NCI-H1694 treated with DMSO at 0.1 percent for 48 hours (cell line): ENCODE measurements around the gene ATG4C.
"Not testable (repeated sequence)": the region's sequence is repeated elsewhere in the genome, so short reads cannot be mapped to it uniquely, and the experiment has no call there.

Experiments
- DNase-seq: peaks from one replicate; lab custom pipeline; 2025; lab: John Stamatoyannopoulos, UW

The ATG4C gene

GRCh38 chr1:62783736-62784508, at the start of gene ATG4C:
ATG4C (plus strand) TSS chr1:62784132; CDS start chr1:62803787, 19,655 bp downstream.
- DNase-seq: peak; percentile 97

- no peak for DNase-seq
Observed at GRCh38 chr1:62735491-62736171, 48.3 kb upstream of the ATG4C start.

GRCh38 chr1:62740701-62741100, 43.2 kb upstream of the ATG4C start:
- not testable (repeated sequence) for DNase-seq

GRCh38 chr1:62744611-62745577, 39.0 kb upstream of the ATG4C start:
- no peak for DNase-seq

GRCh38 chr1:62746086-62746808, 37.7 kb upstream of the ATG4C start:
- peak; percentile 87 for DNase-seq

- DNase-seq: no peak
Observed at GRCh38 chr1:62746809-62747138, 37.2 kb upstream of the ATG4C start.

GRCh38 chr1:62753031-62753965, 30.6 kb upstream of the ATG4C start:
- no peak for DNase-seq

- not testable (repeated sequence) for DNase-seq
Observed at GRCh38 chr1:62754938-62755337, 29.0 kb upstream of the ATG4C start.

- not testable (repeated sequence) for DNase-seq
Observed at GRCh38 chr1:62756255-62756884, 27.6 kb upstream of the ATG4C start.

- DNase-seq: not testable (repeated sequence)
Observed at GRCh38 chr1:62759232-62759875, 24.6 kb upstream of the ATG4C start.

GRCh38 chr1:62760021-62760782, 23.7 kb upstream of the ATG4C start:
- not testable (repeated sequence) for DNase-seq

- DNase-seq: not testable (repeated sequence)
Observed at GRCh38 chr1:62761223-62761870, 22.6 kb upstream of the ATG4C start.

- not testable (repeated sequence) for DNase-seq
Observed at GRCh38 chr1:62762027-62762426, 21.9 kb upstream of the ATG4C start.

- DNase-seq: no peak
Observed at GRCh38 chr1:62765981-62766380, 18.0 kb upstream of the ATG4C start.

GRCh38 chr1:62768551-62768950, 15.4 kb upstream of the ATG4C start:
- DNase-seq: not testable (repeated sequence)

GRCh38 chr1:62772607-62773295, 11.2 kb upstream of the ATG4C start:
- DNase-seq: no peak

GRCh38 chr1:62774006-62774405, 9.9 kb upstream of the ATG4C start:
- no peak for DNase-seq
